NB4 (cell line): ENCODE measurements around the gene CAMTA1.

Source experiments
- POLR2A ChIP-seq: IDR thresholded peaks from 2 replicates; pipeline ENCODE4 v1.6.1; 2011; ENCODE audit warnings: mild to moderate bottlenecking; ENCODE audit not compliant: insufficient read length; ENCODE audit errors: extremely low read depth
- TF ChIP-seq, protein P1 (sequence below): IDR thresholded peaks from one replicate; pipeline ENCODE4 v1.5.1; 2012; ENCODE audit warnings: low read depth, low read length
- TF ChIP-seq, protein P2 (sequence below): IDR thresholded peaks from 2 replicates; pipeline ENCODE4 v1.6.1; 2011; ENCODE audit warnings: low read depth, low read length

DNA sequence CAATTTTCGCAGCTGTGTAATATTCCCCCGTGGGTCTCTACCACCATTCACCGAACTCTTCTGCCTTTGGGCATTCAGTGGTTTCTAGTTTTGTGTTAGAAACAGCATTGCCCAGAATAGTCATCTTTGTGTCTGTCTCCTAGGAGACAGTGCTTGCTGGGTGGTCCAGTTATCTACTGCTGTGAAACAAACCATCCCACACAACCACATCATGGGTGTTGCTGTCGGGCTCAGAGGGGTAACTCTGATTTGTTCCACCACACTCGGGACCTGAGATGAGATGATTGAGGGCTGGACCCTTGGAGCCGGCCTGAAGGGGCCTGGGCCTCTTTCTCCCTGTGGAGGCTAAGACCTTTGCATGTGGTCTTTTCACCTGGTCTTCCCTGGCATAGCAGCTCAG is 558.6 kb downstream of the CAMTA1 start:
- TF ChIP-seq, protein P1, sequence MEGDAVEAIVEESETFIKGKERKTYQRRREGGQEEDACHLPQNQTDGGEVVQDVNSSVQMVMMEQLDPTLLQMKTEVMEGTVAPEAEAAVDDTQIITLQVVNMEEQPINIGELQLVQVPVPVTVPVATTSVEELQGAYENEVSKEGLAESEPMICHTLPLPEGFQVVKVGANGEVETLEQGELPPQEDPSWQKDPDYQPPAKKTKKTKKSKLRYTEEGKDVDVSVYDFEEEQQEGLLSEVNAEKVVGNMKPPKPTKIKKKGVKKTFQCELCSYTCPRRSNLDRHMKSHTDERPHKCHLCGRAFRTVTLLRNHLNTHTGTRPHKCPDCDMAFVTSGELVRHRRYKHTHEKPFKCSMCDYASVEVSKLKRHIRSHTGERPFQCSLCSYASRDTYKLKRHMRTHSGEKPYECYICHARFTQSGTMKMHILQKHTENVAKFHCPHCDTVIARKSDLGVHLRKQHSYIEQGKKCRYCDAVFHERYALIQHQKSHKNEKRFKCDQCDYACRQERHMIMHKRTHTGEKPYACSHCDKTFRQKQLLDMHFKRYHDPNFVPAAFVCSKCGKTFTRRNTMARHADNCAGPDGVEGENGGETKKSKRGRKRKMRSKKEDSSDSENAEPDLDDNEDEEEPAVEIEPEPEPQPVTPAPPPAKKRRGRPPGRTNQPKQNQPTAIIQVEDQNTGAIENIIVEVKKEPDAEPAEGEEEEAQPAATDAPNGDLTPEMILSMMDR: no peak
- no peak for TF ChIP-seq POLR2A
- TF ChIP-seq, protein P2, sequence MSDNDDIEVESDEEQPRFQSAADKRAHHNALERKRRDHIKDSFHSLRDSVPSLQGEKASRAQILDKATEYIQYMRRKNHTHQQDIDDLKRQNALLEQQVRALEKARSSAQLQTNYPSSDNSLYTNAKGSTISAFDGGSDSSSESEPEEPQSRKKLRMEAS: no peak
